Esophagus muscularis mucosa (tissue), 4 donors: ENCODE data around the gene FBN1.

Source experiments
- EP300 ChIP-seq: sonication (generic); formaldehyde crosslinking; IDR thresholded peaks from one replicate; pipeline ENCODE4 v1.6.1; 2017; ENCODE audit warnings: antibody characterized with exemption
- POLR2A ChIP-seq: fragments of 450-650 bp; IDR thresholded peaks from one replicate; pipeline ENCODE4 v1.6.1; 2017; ENCODE audit warnings: antibody characterized with exemption, moderate library complexity, mild to moderate bottlenecking, low read depth
- TF ChIP-seq, protein P1 (sequence below), 3 experiments: fragments of 200-600 bp in 2 of 3; fragments of 450-650 bp in 1 of 3; sonication (generic) in 2 of 3; IDR thresholded peaks; one replicate each; pipeline ENCODE4 v1.5.1; 2017 to 2019; ENCODE audit warnings: antibody characterized with exemption in 3 of 3, mild to moderate bottlenecking in 2 of 3, moderate library complexity in 1 of 3

DNA sequence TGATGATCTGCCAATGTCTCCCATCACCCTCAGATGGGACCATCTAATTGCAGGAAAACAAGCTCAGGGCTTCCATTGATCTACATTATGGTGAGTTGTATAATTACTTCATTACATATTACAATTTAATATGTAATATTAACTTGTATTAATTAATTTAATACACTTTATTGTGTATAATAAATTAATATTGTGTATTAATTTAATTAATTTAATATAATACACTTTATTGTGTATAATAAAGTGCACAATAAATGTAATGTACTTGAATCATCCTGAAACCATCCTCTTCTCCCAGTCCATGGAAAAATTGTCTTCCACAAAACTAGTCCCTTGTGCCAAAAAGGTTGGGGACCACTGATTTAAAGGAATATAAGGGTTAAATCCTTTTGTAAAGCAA is 123.4 kb downstream of the FBN1 start:
- TF ChIP-seq, protein P1, sequence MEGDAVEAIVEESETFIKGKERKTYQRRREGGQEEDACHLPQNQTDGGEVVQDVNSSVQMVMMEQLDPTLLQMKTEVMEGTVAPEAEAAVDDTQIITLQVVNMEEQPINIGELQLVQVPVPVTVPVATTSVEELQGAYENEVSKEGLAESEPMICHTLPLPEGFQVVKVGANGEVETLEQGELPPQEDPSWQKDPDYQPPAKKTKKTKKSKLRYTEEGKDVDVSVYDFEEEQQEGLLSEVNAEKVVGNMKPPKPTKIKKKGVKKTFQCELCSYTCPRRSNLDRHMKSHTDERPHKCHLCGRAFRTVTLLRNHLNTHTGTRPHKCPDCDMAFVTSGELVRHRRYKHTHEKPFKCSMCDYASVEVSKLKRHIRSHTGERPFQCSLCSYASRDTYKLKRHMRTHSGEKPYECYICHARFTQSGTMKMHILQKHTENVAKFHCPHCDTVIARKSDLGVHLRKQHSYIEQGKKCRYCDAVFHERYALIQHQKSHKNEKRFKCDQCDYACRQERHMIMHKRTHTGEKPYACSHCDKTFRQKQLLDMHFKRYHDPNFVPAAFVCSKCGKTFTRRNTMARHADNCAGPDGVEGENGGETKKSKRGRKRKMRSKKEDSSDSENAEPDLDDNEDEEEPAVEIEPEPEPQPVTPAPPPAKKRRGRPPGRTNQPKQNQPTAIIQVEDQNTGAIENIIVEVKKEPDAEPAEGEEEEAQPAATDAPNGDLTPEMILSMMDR (IDR thresholded peaks at IDR 0.05) = no peak
- TF ChIP-seq POLR2A (no peak), EP300 (no peak)
